K562 (cell line): ENCODE measurements around the gene TMEM200A. TPM values are rescaled to one million over a fixed set of nuclear protein-coding genes. Genes with fewer than 3 reads are reported as not detected.

Source experiments
- ATAC-seq: fragments of 200-7000 bp; cut with Tn5 transposase; 3 replicates; pipeline ENCODE4 v1.9.1; 2020; ENCODE audit warnings: moderate library complexity
- BruUV-seq: library from RNA; stranded (reverse); fragments of 400-500 nt; replicated peaks from 2 replicates; lab custom pipeline; 2021; lab: Mats Ljungman, UMichigan
- CTCF ChIA-PET: fragments of 300-600 bp; formaldehyde crosslinking; extraction: SDS; loops from one replicate; lab custom pipeline; 2021; ENCODE audit warnings: low intra/inter-chr PET ratio; lab: Yijun Ruan, JAX
- POLR2A ChIA-PET: fragments of 300-600, 350-650 bp; sonication (Branson Sonifier 250); formaldehyde crosslinking; extraction: SDS; loops from one replicate; lab custom pipeline; 2021; ENCODE audit warnings: antibody characterized with exemption, inconsistent platforms; lab: Yijun Ruan, JAX
- DNase-seq, 4 experiments: peaks; one replicate each; pipeline versions ENCODE4 v3.0.0 to v3.0.0-alpha.2; 2011 to 2018; ENCODE audit warnings: low spot score in 3 of 4, mixed read lengths in 3 of 4; ENCODE audit errors: extremely low read depth in 1 of 4
- FAIRE-seq: peaks from 2 replicates; lab custom pipeline; 2011; peaks lifted over from hg19 to GRCh38; lab: Jason Lieb, UNC
- H2AFZ ChIP-seq: 2 replicates; pipeline ENCODE4 v1.6.0; 2011; ENCODE audit warnings: low read depth, low read length, control low read depth, inconsistent platforms
- H3K27ac ChIP-seq: fragments of 200-600 bp; 3 replicates; pipeline ENCODE4 v1.8.0; 2011; ENCODE audit warnings: low read depth, mild to moderate bottlenecking, control low read depth, inconsistent platforms, low read length, moderate library complexity, mixed read lengths; ENCODE audit errors: extremely low read depth
- H3K27me3 ChIP-seq, 2 experiments: fragments of 300-600 bp in 1 of 2; 2 replicates in 1 of 2; 3 replicates in 1 of 2; pipeline versions ENCODE4 v1.6.0 to v1.8.0; 2011; ENCODE audit warnings: inconsistent platforms in 2 of 2, low read length in 2 of 2, mild to moderate bottlenecking in 1 of 2, mixed read lengths in 1 of 2, moderate library complexity in 1 of 2; ENCODE audit not compliant: control insufficient read depth in 2 of 2, insufficient read depth in 2 of 2
- H3K36me3 ChIP-seq: fragments of 300-600 bp; 3 replicates; pipeline ENCODE4 v1.8.0; 2011; ENCODE audit warnings: mild to moderate bottlenecking, low read length, inconsistent platforms; ENCODE audit not compliant: control insufficient read depth, insufficient read depth
- H3K4me1 ChIP-seq, 2 experiments: fragments of 200-600 bp in 1 of 2; replicated peaks in 1 of 2; 2 replicates in 1 of 2; 3 replicates in 1 of 2; pipeline versions ENCODE4 v1.5.1 to v1.8.0; 2011; ENCODE audit warnings: inconsistent platforms in 2 of 2, low read length in 2 of 2, mild to moderate bottlenecking in 1 of 2, mixed read lengths in 1 of 2, moderate library complexity in 1 of 2; ENCODE audit not compliant: control insufficient read depth in 2 of 2, insufficient read depth in 2 of 2
- H3K4me2 ChIP-seq: 2 replicates; pipeline ENCODE4 v1.6.1; 2011; ENCODE audit warnings: low read length, control low read depth, inconsistent platforms, mixed read lengths; ENCODE audit not compliant: insufficient read depth
- H3K4me3 ChIP-seq: fragments of 200-600 bp; sonication (generic), shearing (Covaris generic); 2 replicates; pipeline ENCODE4 v1.5.1; 2016; ENCODE audit warnings: control low read depth, inconsistent platforms
- H3K79me2 ChIP-seq: fragments of 200-600 bp; 3 replicates; pipeline ENCODE4 v1.8.0; 2011; ENCODE audit warnings: low read length, inconsistent platforms; ENCODE audit not compliant: control insufficient read depth, insufficient read depth
- H3K9ac ChIP-seq, 2 experiments: 2 replicates each; pipeline versions ENCODE4 v1.6.0 to v1.6.1; 2011; ENCODE audit warnings: low read depth in 2 of 2, low read length in 2 of 2, control low read depth in 1 of 2, inconsistent platforms in 1 of 2, mild to moderate bottlenecking in 1 of 2, mixed read lengths in 1 of 2; ENCODE audit not compliant: insufficient read depth in 1 of 2
- H3K9me1 ChIP-seq: one replicate; pipeline ENCODE4 v1.6.0; 2011; ENCODE audit warnings: inconsistent platforms, mild to moderate bottlenecking, low read length, moderate library complexity; ENCODE audit not compliant: control insufficient read depth, insufficient read depth
- H3K9me3 ChIP-seq: replicated peaks from 2 replicates; pipeline ENCODE4 v1.5.1; 2011; ENCODE audit warnings: low read depth, low read length, inconsistent platforms; ENCODE audit not compliant: control insufficient read depth, insufficient read depth
- H4K20me1 ChIP-seq: replicated peaks from 2 replicates; pipeline ENCODE4 v1.6.1; 2011; ENCODE audit warnings: low read length, inconsistent platforms, mixed read lengths; ENCODE audit not compliant: control insufficient read depth, insufficient read depth
- ARID1B ChIP-seq: fragments of 450-650 bp; IDR thresholded peaks from 2 replicates; pipeline ENCODE4 v1.6.1; 2016; ENCODE audit warnings: antibody characterized with exemption, mild to moderate bottlenecking, inconsistent platforms
- CHD1 ChIP-seq: fragments of 200-600 bp; sonication (generic); IDR thresholded peaks from one replicate; pipeline ENCODE4 v1.6.1; 2012; ENCODE audit warnings: mild to moderate bottlenecking, moderate library complexity, low read length, inconsistent platforms
- FOXA3 ChIP-seq, 2 experiments: fragments of 450-650 bp in 1 of 2; sonication (generic) in 1 of 2; formaldehyde crosslinking; IDR thresholded peaks in 1 of 2; conservative IDR thresholded peaks in 1 of 2; 2 replicates each; pipeline versions ENCODE4 v1.4.0 to v1.8.0; 2020 to 2022; ENCODE audit warnings: mild to moderate bottlenecking in 2 of 2, missing genetic modification reagents in 1 of 2
- HDAC6 ChIP-seq: IDR thresholded peaks from 2 replicates; pipeline ENCODE4 v1.6.1; 2012; ENCODE audit warnings: low read depth, mild to moderate bottlenecking, control low read depth, inconsistent platforms, low read length, moderate library complexity
- KDM1A ChIP-seq, 2 experiments: fragments of 450-650 bp; IDR thresholded peaks; 2 replicates each; pipeline ENCODE4 v1.6.1; 2016; ENCODE audit warnings: mild to moderate bottlenecking in 2 of 2
- KHSRP ChIP-seq: fragments of 450-650 bp; IDR thresholded peaks from 2 replicates; pipeline ENCODE4 v1.6.1; 2017
- NFE2 ChIP-seq: IDR thresholded peaks from 2 replicates; pipeline ENCODE4 v1.6.1; 2014; ENCODE audit warnings: antibody characterized with exemption, low read depth
- NR4A1 ChIP-seq, 2 experiments: fragments of 250-450 bp in 1 of 2; fragments of 450-650 bp in 1 of 2; sonication (Bioruptor Pico) in 1 of 2; IDR thresholded peaks; 2 replicates each; pipeline versions ENCODE4 v1.4.0 to v1.6.1; 2016 to 2020; ENCODE audit warnings: mild to moderate bottlenecking in 2 of 2, missing compliant biosample characterization in 1 of 2, missing genetic modification characterization in 1 of 2, moderate library complexity in 1 of 2
- SP2 ChIP-seq: IDR thresholded peaks from 2 replicates; pipeline ENCODE4 v1.6.1; 2011; ENCODE audit warnings: mild to moderate bottlenecking, low read depth, low read length, moderate library complexity; ENCODE audit not compliant: poor library complexity, severe bottlenecking; ENCODE audit errors: extremely low read depth
- ZNF445 ChIP-seq: fragments of 250-450 bp; sonication (Bioruptor Pico); IDR thresholded peaks from 2 replicates; pipeline ENCODE4 v1.4.0; 2020; ENCODE audit warnings: low read depth, mild to moderate bottlenecking, moderate library complexity
- WGBS: fragments of 100-300 bp; shearing (Covaris generic); methylation state at CpG from one replicate; pipeline ENCODE4 v1.1.6; 2016; ENCODE audit warnings: low coverage, mixed read lengths; ENCODE audit not compliant: insufficient coverage; ENCODE audit errors: missing lambda C conversion rate; 5-methylcytosine and 5-hydroxymethylcytosine counted together
- in situ Hi-C: fragments of 300-500 bp; cut with MboI; formaldehyde crosslinking; loops from 4 replicates; pipeline ENCODE4 v1.15.0; 2018; ENCODE audit warnings: inconsistent platforms, mixed read lengths
- intact Hi-C: fragments of 100-400 bp; cut with micrococcal nuclease; formaldehyde crosslinking; loops from 2 replicates; pipeline ENCODE4 v1.14.2; 2022
- polyA plus RNA-seq, 8 experiments: library from polyadenylated mRNA; depleted of rRNA in 4 of 8; stranded (reverse) in 5 of 8; unstranded in 3 of 8; fragments of >200 nt; fragmentation: Nextera tagmentation in 2 of 8; fragmentation: Illumina TruSeq in 1 of 8; extraction: Ambion mirVana in 2 of 8; extraction: Trizol in 1 of 8; gene quantifications; 2 replicates each; pipeline versions ENCODE4 v1.2.1 to v1.2.3, GENCODE V29; 2011 to 2014; ENCODE audit warnings: inconsistent platforms in 1 of 8, missing spikeins in 1 of 8
- total RNA-seq, 7 experiments: library from RNA; depleted of rRNA in 6 of 7; stranded (reverse); fragments of >200 nt in 6 of 7; fragmentation: Illumina TruSeq in 2 of 7; extraction: Trizol in 2 of 7; gene quantifications; 2 replicates each; pipeline versions ENCODE4 v1.2.1 to v1.2.3, GENCODE V29; 2011 to 2021; ENCODE audit warnings: low replicate concordance in 1 of 7

TMEM200A gene
- total and polyA plus RNA-seq, 9 of the 15 experiments (the other 6 are each of a cell fraction or from before 2014, with no cell fraction given) = 0.04 TPM; not detected in 8

- Histone ChIP-seq H4K20me1 (no peaks in the 10 kb centered on the region), H3K36me3 (no peaks in the 10 kb centered on the region), H2AFZ (no peak overlapping the region), H3K27me3 (no peaks in the 10 kb centered on the region), H3K4me3 (no peak overlapping the region), H3K4me1 (no peaks in the 10 kb centered on the region), H3K79me2 (no peaks in the 10 kb centered on the region), H3K4me2 (no peak overlapping the region), H3K9me3 (no peaks in the 10 kb centered on the region), H3K27ac (no peak overlapping the region), H3K9me1 (no peaks in the 10 kb centered on the region), H3K9ac (no peak overlapping the region)
- 0% methylated on average over 4 of the region's 4 CpGs for WGBS
- FAIRE-seq (no peak), ATAC-seq (no peak), DNase-seq (no peak)
- POLR2A ChIA-PET = no interaction called here
- intact Hi-C loops = no loop called here
- TF ChIP-seq HDAC6 (no peak), ZNF445 (CRISPR knock-in tag) (no peak)
- in situ Hi-C loops = no loop called here
- BruUV-seq = no TSS peak
- CTCF ChIA-PET = no interaction called here
These were observed 65.6 kb downstream of the TMEM200A start for GRCh38 chr6:130431346-130431852.

GRCh38 chr6:130432838-130433237 lies 67.0 kb downstream of the TMEM200A start:
- FAIRE-seq (no peak), DNase-seq (no peak), ATAC-seq (no peak)
- H3K27ac ChIP-seq = no peak overlapping the region
- ChIA-PET CTCF (no interaction called here), POLR2A (no interaction called here)
- H3K9me3 ChIP-seq = no peaks in the 10 kb centered on the region
- no peaks in the 10 kb centered on the region for H3K27me3 ChIP-seq
- WGBS = 0% methylated on average over 1 of the region's 4 CpGs
- no peaks in the 10 kb centered on the region for H3K9me1 ChIP-seq
- TF ChIP-seq FOXA3 (CRISPR knock-in tag; conservative IDR thresholded peaks at IDR 0.05 in 1 of 2, IDR thresholded peaks at IDR 0.05 in 1 of 2) (no peak), ARID1B (no peak), KHSRP (no peak), KDM1A (IDR thresholded peaks at IDR 0.05) (no peak), NR4A1 (CRISPR knock-in tag; IDR thresholded peaks at IDR 0.05) (no peak), NR4A1 (tag; IDR thresholded peaks at IDR 0.05) (no peak), NFE2 (no peak), CHD1 (no peak), SP2 (no peak)
- in situ Hi-C loops = no loop called here
- intact Hi-C loops = no loop called here
- H3K4me2 ChIP-seq = no peak overlapping the region
- H3K79me2 ChIP-seq = no peaks in the 10 kb centered on the region
- H3K4me3 ChIP-seq = no peak overlapping the region
- no peak overlapping the region for H3K9ac ChIP-seq
- no TSS peak for BruUV-seq
- H3K4me1 ChIP-seq = no peaks in the 10 kb centered on the region
- no peaks in the 10 kb centered on the region for H3K36me3 ChIP-seq
- H4K20me1 ChIP-seq = no peaks in the 10 kb centered on the region
- H2AFZ ChIP-seq = no peak overlapping the region
